IMR-90 (cell line): Measurements from ENCODE around the gene KANSL1L. TPM values are rescaled to one million over a fixed set of nuclear protein-coding genes. Genes with fewer than 3 reads are reported as not detected.

Source experiments
- ATAC-seq: fragments of 200-7000 bp; cut with Tn5 transposase; 2 replicates; pipeline ENCODE4 v1.9.1; 2020; ENCODE audit warnings: low read depth, mild to moderate bottlenecking, moderate library complexity
- BruUV-seq: library from RNA; stranded (reverse); fragments of 400-500 nt; replicated peaks from 2 replicates; lab custom pipeline; 2021; lab: Mats Ljungman, UMichigan
- CTCF ChIA-PET: fragments of 300-600 bp; formaldehyde crosslinking; extraction: SDS; loops from one replicate; lab custom pipeline; 2021; ENCODE audit warnings: antibody characterized with exemption; lab: Yijun Ruan, JAX
- POLR2A ChIA-PET: fragments of 300-600 bp; sonication (Branson Sonifier 250); formaldehyde crosslinking; loops from one replicate; lab custom pipeline; 2022; ENCODE audit warnings: antibody characterized with exemption; ENCODE audit not compliant: unreplicated experiment; lab: Charles Lee
- DNase-seq: peaks from one replicate; pipeline ENCODE4 v3.0.0; 2013
- H2AFZ ChIP-seq: replicated peaks from 2 replicates; pipeline ENCODE3; 2013; ENCODE audit warnings: low read length, mild to moderate bottlenecking; ENCODE audit not compliant: poor library complexity
- H2AK5ac ChIP-seq: 2 replicates; pipeline ENCODE4 v1.6.1; 2013; ENCODE audit warnings: low read depth, low read length, inconsistent platforms
- H2AK9ac ChIP-seq: replicated peaks from 2 replicates; pipeline ENCODE3; 2013; ENCODE audit warnings: mild to moderate bottlenecking, low read depth, low read length, moderate library complexity; ENCODE audit not compliant: poor library complexity
- H2BK120ac ChIP-seq: 2 replicates; pipeline ENCODE4 v1.6.1; 2013; ENCODE audit warnings: low read depth, low read length, inconsistent platforms
- H2BK15ac ChIP-seq: 3 replicates; pipeline ENCODE4 v1.6.1; 2013; ENCODE audit warnings: low read depth, low read length, inconsistent platforms
- H2BK20ac ChIP-seq: 2 replicates; pipeline ENCODE4 v1.6.1; 2013; ENCODE audit warnings: low read depth, mild to moderate bottlenecking, inconsistent platforms, low read length, moderate library complexity
- H2BK5ac ChIP-seq: 2 replicates; pipeline ENCODE4 v1.6.1; 2013; ENCODE audit warnings: mild to moderate bottlenecking, low read depth, low read length, inconsistent platforms; ENCODE audit not compliant: poor library complexity, severe bottlenecking
- H3K14ac ChIP-seq: replicated peaks from 2 replicates; pipeline ENCODE4 v1.6.1; 2013; ENCODE audit warnings: low read depth, low read length, inconsistent platforms
- H3K18ac ChIP-seq: 2 replicates; pipeline ENCODE4 v1.6.1; 2013; ENCODE audit warnings: low read depth, low read length, control low read depth
- H3K23ac ChIP-seq: 2 replicates; pipeline ENCODE4 v1.6.1; 2013; ENCODE audit warnings: low read depth, low read length, inconsistent platforms
- H3K27ac ChIP-seq: 2 replicates; pipeline ENCODE4 v1.5.1; 2013; ENCODE audit warnings: mild to moderate bottlenecking, control low read depth, low read length; ENCODE audit not compliant: insufficient read depth
- H3K27me3 ChIP-seq: 2 replicates; pipeline ENCODE4 v1.6.1; 2013; ENCODE audit warnings: low read length; ENCODE audit not compliant: control insufficient read depth, insufficient read depth
- H3K36me3 ChIP-seq: 2 replicates; pipeline ENCODE4 v1.6.1; 2013; ENCODE audit warnings: low read length, mixed read lengths; ENCODE audit not compliant: control insufficient read depth, insufficient read depth
- H3K4ac ChIP-seq: 2 replicates; pipeline ENCODE4 v1.6.1; 2013; ENCODE audit warnings: low read depth, low read length, inconsistent platforms
- H3K4me1 ChIP-seq: 2 replicates; pipeline ENCODE4 v1.6.1; 2013; ENCODE audit warnings: low read length, mixed read lengths; ENCODE audit not compliant: control insufficient read depth, insufficient read depth
- H3K4me2 ChIP-seq: 2 replicates; pipeline ENCODE4 v1.6.1; 2013; ENCODE audit warnings: low read depth, mild to moderate bottlenecking, control low read depth, low read length, moderate library complexity
- H3K4me3 ChIP-seq: 2 replicates; pipeline ENCODE4 v1.5.1; 2013; ENCODE audit warnings: low read depth, mild to moderate bottlenecking, control low read depth, low read length, moderate library complexity; ENCODE audit not compliant: insufficient read depth
- H3K56ac ChIP-seq: 2 replicates; pipeline ENCODE4 v1.6.1; 2013; ENCODE audit warnings: low read length, inconsistent platforms; ENCODE audit not compliant: insufficient read depth; ENCODE audit errors: extremely low read depth
- H3K79me1 ChIP-seq, 2 experiments: 2 replicates each; pipeline ENCODE4 v1.6.1; 2013; ENCODE audit warnings: low read length in 2 of 2, inconsistent platforms in 1 of 2, low read depth in 1 of 2
- H3K9ac ChIP-seq: 2 replicates; pipeline ENCODE4 v1.6.1; 2013; ENCODE audit warnings: low read depth, low read length, control low read depth
- H3K9me1 ChIP-seq: 2 replicates; pipeline ENCODE4 v1.6.1; 2013; ENCODE audit warnings: low read length, inconsistent platforms; ENCODE audit not compliant: insufficient read depth
- H3K9me3 ChIP-seq: 2 replicates; pipeline ENCODE4 v1.6.1; 2013; ENCODE audit warnings: low read length; ENCODE audit not compliant: control insufficient read depth, insufficient read depth
- H4K20me1 ChIP-seq: 2 replicates; pipeline ENCODE4 v1.6.1; 2013; ENCODE audit warnings: low read length, inconsistent platforms; ENCODE audit not compliant: insufficient read depth
- H4K5ac ChIP-seq: 2 replicates; pipeline ENCODE4 v1.6.1; 2013; ENCODE audit warnings: mild to moderate bottlenecking, low read depth, low read length, control low read depth
- H4K8ac ChIP-seq, 2 experiments: 2 replicates each; pipeline ENCODE4 v1.6.1; 2013; ENCODE audit warnings: low read depth in 2 of 2, low read length in 2 of 2, control low read depth in 1 of 2, inconsistent platforms in 1 of 2
- H4K91ac ChIP-seq: 2 replicates; pipeline ENCODE4 v1.6.1; 2013; ENCODE audit warnings: low read depth, low read length, inconsistent platforms; ENCODE audit not compliant: insufficient read depth
- BHLHE40 ChIP-seq: fragments of 150-350 bp; IDR thresholded peaks from 2 replicates; pipeline ENCODE4 v1.6.1; 2016; ENCODE audit warnings: mild to moderate bottlenecking, low read depth, low read length
- CEBPB ChIP-seq: IDR thresholded peaks from 2 replicates; pipeline ENCODE4 v1.6.1; 2012; ENCODE audit warnings: low read depth, low read length, improper control_type of control experiment
- CHD1 ChIP-seq: IDR thresholded peaks from 2 replicates; pipeline ENCODE4 v1.6.1; 2012; ENCODE audit warnings: low read depth, low read length, improper control_type of control experiment
- FOS ChIP-seq: fragments of 150-350 bp; IDR thresholded peaks from 2 replicates; pipeline ENCODE4 v1.6.1; 2016; ENCODE audit warnings: low read depth, low read length
- MAFK ChIP-seq: IDR thresholded peaks from 2 replicates; pipeline ENCODE4 v1.6.1; 2012; ENCODE audit warnings: low read depth, low read length, improper control_type of control experiment
- MAZ ChIP-seq: IDR thresholded peaks from 2 replicates; pipeline ENCODE4 v1.6.1; 2012; ENCODE audit warnings: low read depth, mild to moderate bottlenecking, low read length, improper control_type of control experiment, moderate library complexity, borderline replicate concordance
- MXI1 ChIP-seq: IDR thresholded peaks from 2 replicates; pipeline ENCODE4 v1.6.1; 2012; ENCODE audit warnings: low read depth, mild to moderate bottlenecking, low read length, moderate library complexity, borderline replicate concordance
- NFE2L2 ChIP-seq: fragments of 150-350 bp; IDR thresholded peaks from 2 replicates; pipeline ENCODE4 v1.6.1; 2016; ENCODE audit warnings: low read depth, mild to moderate bottlenecking, low read length
- POLR2A ChIP-seq: IDR thresholded peaks from 2 replicates; pipeline ENCODE4 v1.6.1; 2012; ENCODE audit warnings: mild to moderate bottlenecking, low read depth, low read length
- RAD21 ChIP-seq: IDR thresholded peaks from 2 replicates; pipeline ENCODE4 v1.6.1; 2012; ENCODE audit warnings: low read length, improper control_type of control experiment
- RCOR1 ChIP-seq: IDR thresholded peaks from 2 replicates; pipeline ENCODE4 v1.6.1; 2012; ENCODE audit warnings: mild to moderate bottlenecking, low read length, improper control_type of control experiment; ENCODE audit not compliant: insufficient replicate concordance
- RFX5 ChIP-seq: IDR thresholded peaks from 2 replicates; pipeline ENCODE4 v1.8.0; 2012; ENCODE audit warnings: low read depth, mild to moderate bottlenecking, low read length, moderate library complexity
- SMC3 ChIP-seq: fragments of 150-350 bp; IDR thresholded peaks from 2 replicates; pipeline ENCODE4 v1.6.1; 2016; ENCODE audit warnings: low read depth, mild to moderate bottlenecking, antibody characterized with exemption, low read length, moderate library complexity
- WGBS, 2 experiments: methylation state at CpG; one replicate each; pipeline versions ENCODE4 v1.1.5 to v1.1.7; 2013; ENCODE audit warnings: missing lambda C conversion rate in 2 of 2; ENCODE audit not compliant: insufficient read length in 1 of 2; ENCODE audit errors: extremely low coverage in 2 of 2; 5-methylcytosine and 5-hydroxymethylcytosine counted together
- dilution Hi-C: fragments of 300-500 bp; cut with HindIII; formaldehyde crosslinking; loops from one replicate; pipeline ENCODE4 v1.14.3; 2018; ENCODE audit warnings: low sequenced_read_pairs; ENCODE audit not compliant: unreplicated experiment
- in situ Hi-C: fragments of 300-500 bp; cut with MboI; formaldehyde crosslinking; loops from 3 replicates; pipeline ENCODE4 v1.14.3; 2019; ENCODE audit warnings: low sequenced_read_pairs, inconsistent platforms, mixed read lengths
- intact Hi-C: fragments of 100-400 bp; cut with micrococcal nuclease; formaldehyde crosslinking; loops from 2 replicates; pipeline ENCODE4 v1.10.0; 2022
- polyA plus RNA-seq, 3 experiments: library from polyadenylated mRNA; depleted of rRNA; stranded (reverse); fragments of >200 nt; gene quantifications; 2 replicates each; pipeline ENCODE4 v1.2.3, GENCODE V29; 2012; ENCODE audit warnings: low replicate concordance in 1 of 3
- total RNA-seq: library from RNA; depleted of rRNA; stranded (reverse); fragments of >200 nt; gene quantifications from 2 replicates; pipeline ENCODE4 v1.2.3, GENCODE V29; 2012
- TF ChIP-seq, protein P1 (sequence below): fragments of 150-350 bp; IDR thresholded peaks from 2 replicates; pipeline ENCODE4 v1.6.1; 2017; ENCODE audit warnings: mild to moderate bottlenecking, antibody characterized with exemption, low read length, low read depth
- TF ChIP-seq, protein P2 (sequence below): conservative IDR thresholded peaks from 2 replicates; pipeline ENCODE4 v1.5.1; 2012; ENCODE audit warnings: mild to moderate bottlenecking, low read depth, low read length, improper control_type of control experiment

KANSL1L gene
- total and polyA plus RNA-seq, 2 of the 4 experiments (the other 2 are of a cell fraction), result 3.1 to 7.2 TPM

DNA sequence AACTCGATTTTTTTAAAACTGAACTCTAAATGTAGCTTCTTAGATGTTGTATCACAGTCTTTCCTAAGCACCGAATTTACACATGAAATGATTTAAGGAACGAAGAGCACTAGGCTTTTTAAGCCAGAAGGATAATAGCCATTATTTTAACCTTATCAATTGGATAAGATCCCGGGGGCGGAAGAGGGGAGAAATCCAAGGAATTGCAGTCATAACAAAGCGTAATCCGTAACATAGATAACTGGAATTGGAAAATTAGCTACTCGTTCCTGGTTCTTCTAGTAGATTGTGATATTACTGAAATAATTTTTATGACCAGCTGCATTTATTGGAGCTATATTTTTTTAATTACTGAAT lies 988 bp upstream of the KANSL1L start:
- Histone ChIP-seq H3K9me3 (no peaks in the 10 kb centered on the region), H3K4me2 (peak overlapping the region; percentile 96), H3K4me3 (peak overlapping the region; percentile 67), H2BK20ac (no peak overlapping the region), H2AFZ (peak overlapping the region; percentile 95), H3K4ac (no peak overlapping the region), H3K14ac (no peak overlapping the region), H2BK15ac (no peak overlapping the region), H3K4me1 (no peaks in the 10 kb centered on the region), H3K27me3 (no peaks in the 10 kb centered on the region), H3K56ac (no peak overlapping the region), H3K9ac (peak overlapping the region; percentile 51), H2BK120ac (no peak overlapping the region), H3K9me1 (no peaks in the 10 kb centered on the region), H2AK9ac (no peak overlapping the region), H2AK5ac (no peak overlapping the region), H4K91ac (no peak overlapping the region), H4K20me1 (no peaks in the 10 kb centered on the region), H3K79me1 (no peaks in the 10 kb centered on the region; a peak in 2 of 4 replicates), H3K23ac (peak overlapping the region; percentile 11; the same call in 1 of the 2 replicates), H2BK5ac (no peak overlapping the region), H3K18ac (no peak overlapping the region), H4K8ac (no peak overlapping the region), H3K36me3 (no peaks in the 10 kb centered on the region), H4K5ac (no peak overlapping the region), H3K27ac (no peak overlapping the region)
- intact Hi-C loops, result loop anchor here (5.0 kb wide), 1 partner anchor 80 kb away; no protein-coding TSS in a partner anchor
- TF ChIP-seq MAFK (no peak), POLR2A (no peak), FOS (no peak), NFE2L2 (no peak), CEBPB (no peak), MAZ (no peak), MXI1 (no peak), BHLHE40 (no peak), CHD1 (no peak), RFX5 (no peak), RAD21 (no peak), SMC3 (no peak), RCOR1 (no peak)
- TF ChIP-seq, protein P1, sequence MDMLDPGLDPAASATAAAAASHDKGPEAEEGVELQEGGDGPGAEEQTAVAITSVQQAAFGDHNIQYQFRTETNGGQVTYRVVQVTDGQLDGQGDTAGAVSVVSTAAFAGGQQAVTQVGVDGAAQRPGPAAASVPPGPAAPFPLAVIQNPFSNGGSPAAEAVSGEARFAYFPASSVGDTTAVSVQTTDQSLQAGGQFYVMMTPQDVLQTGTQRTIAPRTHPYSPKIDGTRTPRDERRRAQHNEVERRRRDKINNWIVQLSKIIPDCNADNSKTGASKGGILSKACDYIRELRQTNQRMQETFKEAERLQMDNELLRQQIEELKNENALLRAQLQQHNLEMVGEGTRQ, result no peak
- TF ChIP-seq, protein P2, sequence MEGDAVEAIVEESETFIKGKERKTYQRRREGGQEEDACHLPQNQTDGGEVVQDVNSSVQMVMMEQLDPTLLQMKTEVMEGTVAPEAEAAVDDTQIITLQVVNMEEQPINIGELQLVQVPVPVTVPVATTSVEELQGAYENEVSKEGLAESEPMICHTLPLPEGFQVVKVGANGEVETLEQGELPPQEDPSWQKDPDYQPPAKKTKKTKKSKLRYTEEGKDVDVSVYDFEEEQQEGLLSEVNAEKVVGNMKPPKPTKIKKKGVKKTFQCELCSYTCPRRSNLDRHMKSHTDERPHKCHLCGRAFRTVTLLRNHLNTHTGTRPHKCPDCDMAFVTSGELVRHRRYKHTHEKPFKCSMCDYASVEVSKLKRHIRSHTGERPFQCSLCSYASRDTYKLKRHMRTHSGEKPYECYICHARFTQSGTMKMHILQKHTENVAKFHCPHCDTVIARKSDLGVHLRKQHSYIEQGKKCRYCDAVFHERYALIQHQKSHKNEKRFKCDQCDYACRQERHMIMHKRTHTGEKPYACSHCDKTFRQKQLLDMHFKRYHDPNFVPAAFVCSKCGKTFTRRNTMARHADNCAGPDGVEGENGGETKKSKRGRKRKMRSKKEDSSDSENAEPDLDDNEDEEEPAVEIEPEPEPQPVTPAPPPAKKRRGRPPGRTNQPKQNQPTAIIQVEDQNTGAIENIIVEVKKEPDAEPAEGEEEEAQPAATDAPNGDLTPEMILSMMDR, result no peak
- DNase-seq (no peak), ATAC-seq (no peak)
- POLR2A ChIA-PET, result no interaction called here
- BruUV-seq, result no TSS peak
- dilution Hi-C loops, result no loop called here
- WGBS, 2 experiments, result no CpG with 5 or more reads among the region's 8 CpGs
- in situ Hi-C loops, result loop anchor here (10.0 kb wide), 1 partner anchor 177 kb away; no protein-coding TSS in a partner anchor
- CTCF ChIA-PET, result interaction anchor here (0.8 kb wide), 1 partner anchor 23 kb away, joined by 6 read pairs; no protein-coding TSS in a partner anchor
